ENCODE results near the gene PRR14L. TPM values are rescaled to one million over a fixed set of nuclear protein-coding genes. Genes with fewer than 3 reads are reported as not detected.
A peak's percentile ranks its signal among the peaks of the same experiment; 100 is the strongest.

Gene PRR14L
- total and polyA plus RNA-seq, 2 of the 13 experiments (the other 11 are each of a cell fraction or from before 2014, with no cell fraction given): 6.6 to 16.5 TPM

DNA sequence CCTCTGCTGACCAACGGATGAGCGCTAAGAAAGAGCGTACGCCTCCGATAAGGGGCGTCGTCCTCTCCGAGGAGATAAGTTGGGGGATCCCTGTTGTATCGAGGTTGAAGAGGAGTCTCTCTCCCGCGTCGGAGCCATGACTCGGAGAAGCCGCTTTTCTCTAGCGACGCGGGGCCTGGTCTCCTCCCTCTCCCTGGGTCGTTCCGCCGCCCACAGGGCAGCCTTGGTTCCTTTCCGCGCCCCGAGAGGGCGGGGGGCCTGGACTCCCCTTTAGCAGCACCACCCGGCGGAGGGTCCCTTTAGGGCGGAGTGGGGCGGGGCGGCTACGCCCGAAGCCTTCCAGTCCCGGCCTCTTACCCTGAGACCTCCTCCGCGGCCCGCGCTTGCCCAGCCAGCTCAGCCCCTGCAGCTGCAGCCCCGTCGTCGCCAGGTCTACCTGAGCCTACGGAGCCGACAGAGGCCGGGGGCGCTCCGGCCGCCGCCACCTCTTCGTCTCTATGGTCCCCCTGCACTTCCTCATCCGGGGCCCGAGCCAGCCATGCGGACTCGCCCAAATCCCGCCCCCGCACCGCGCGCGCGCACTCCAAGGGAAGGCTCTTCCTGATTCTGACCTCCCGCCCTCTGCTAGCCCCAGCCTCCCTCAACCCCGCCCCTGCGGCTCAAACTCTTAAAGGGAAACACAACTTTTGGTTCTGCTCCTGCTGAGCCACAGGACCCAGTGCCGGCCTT, at the start of gene PRR14L (continued):
- TF ChIP-seq, protein P1, sequence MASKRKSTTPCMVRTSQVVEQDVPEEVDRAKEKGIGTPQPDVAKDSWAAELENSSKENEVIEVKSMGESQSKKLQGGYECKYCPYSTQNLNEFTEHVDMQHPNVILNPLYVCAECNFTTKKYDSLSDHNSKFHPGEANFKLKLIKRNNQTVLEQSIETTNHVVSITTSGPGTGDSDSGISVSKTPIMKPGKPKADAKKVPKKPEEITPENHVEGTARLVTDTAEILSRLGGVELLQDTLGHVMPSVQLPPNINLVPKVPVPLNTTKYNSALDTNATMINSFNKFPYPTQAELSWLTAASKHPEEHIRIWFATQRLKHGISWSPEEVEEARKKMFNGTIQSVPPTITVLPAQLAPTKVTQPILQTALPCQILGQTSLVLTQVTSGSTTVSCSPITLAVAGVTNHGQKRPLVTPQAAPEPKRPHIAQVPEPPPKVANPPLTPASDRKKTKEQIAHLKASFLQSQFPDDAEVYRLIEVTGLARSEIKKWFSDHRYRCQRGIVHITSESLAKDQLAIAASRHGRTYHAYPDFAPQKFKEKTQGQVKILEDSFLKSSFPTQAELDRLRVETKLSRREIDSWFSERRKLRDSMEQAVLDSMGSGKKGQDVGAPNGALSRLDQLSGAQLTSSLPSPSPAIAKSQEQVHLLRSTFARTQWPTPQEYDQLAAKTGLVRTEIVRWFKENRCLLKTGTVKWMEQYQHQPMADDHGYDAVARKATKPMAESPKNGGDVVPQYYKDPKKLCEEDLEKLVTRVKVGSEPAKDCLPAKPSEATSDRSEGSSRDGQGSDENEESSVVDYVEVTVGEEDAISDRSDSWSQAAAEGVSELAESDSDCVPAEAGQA (IDR thresholded peaks at IDR 0.05; ENCODE audit: low read depth): peak; percentile 39; the same call in 1 of the 2 replicates
- TF ChIP-seq, protein P1 (CRISPR knock-in tag; IDR thresholded peaks at IDR 0.05; ENCODE audit: borderline replicate concordance): no peak
- TF ChIP-seq EED (CRISPR knock-in tag; IDR thresholded peaks at IDR 0.05): no peak
- no peak for TF ChIP-seq AHR (CRISPR knock-in tag; IDR thresholded peaks at IDR 0.05)
- TF ChIP-seq, protein P2, sequence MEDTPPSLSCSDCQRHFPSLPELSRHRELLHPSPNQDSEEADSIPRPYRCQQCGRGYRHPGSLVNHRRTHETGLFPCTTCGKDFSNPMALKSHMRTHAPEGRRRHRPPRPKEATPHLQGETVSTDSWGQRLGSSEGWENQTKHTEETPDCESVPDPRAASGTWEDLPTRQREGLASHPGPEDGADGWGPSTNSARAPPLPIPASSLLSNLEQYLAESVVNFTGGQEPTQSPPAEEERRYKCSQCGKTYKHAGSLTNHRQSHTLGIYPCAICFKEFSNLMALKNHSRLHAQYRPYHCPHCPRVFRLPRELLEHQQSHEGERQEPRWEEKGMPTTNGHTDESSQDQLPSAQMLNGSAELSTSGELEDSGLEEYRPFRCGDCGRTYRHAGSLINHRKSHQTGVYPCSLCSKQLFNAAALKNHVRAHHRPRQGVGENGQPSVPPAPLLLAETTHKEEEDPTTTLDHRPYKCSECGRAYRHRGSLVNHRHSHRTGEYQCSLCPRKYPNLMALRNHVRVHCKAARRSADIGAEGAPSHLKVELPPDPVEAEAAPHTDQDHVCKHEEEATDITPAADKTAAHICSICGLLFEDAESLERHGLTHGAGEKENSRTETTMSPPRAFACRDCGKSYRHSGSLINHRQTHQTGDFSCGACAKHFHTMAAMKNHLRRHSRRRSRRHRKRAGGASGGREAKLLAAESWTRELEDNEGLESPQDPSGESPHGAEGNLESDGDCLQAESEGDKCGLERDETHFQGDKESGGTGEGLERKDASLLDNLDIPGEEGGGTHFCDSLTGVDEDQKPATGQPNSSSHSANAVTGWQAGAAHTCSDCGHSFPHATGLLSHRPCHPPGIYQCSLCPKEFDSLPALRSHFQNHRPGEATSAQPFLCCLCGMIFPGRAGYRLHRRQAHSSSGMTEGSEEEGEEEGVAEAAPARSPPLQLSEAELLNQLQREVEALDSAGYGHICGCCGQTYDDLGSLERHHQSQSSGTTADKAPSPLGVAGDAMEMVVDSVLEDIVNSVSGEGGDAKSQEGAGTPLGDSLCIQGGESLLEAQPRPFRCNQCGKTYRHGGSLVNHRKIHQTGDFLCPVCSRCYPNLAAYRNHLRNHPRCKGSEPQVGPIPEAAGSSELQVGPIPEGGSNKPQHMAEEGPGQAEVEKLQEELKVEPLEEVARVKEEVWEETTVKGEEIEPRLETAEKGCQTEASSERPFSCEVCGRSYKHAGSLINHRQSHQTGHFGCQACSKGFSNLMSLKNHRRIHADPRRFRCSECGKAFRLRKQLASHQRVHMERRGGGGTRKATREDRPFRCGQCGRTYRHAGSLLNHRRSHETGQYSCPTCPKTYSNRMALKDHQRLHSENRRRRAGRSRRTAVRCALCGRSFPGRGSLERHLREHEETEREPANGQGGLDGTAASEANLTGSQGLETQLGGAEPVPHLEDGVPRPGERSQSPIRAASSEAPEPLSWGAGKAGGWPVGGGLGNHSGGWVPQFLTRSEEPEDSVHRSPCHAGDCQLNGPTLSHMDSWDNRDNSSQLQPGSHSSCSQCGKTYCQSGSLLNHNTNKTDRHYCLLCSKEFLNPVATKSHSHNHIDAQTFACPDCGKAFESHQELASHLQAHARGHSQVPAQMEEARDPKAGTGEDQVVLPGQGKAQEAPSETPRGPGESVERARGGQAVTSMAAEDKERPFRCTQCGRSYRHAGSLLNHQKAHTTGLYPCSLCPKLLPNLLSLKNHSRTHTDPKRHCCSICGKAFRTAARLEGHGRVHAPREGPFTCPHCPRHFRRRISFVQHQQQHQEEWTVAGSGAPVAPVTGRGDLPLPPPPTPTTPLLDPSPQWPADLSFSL (CRISPR knock-in tag; IDR thresholded peaks at IDR 0.05): no peak
- TF ChIP-seq SMAD3 (CRISPR knock-in tag; IDR thresholded peaks at IDR 0.05): peak; percentile 52; the same call in 1 of the 2 replicates
- no peak for TF ChIP-seq ZNF234 (CRISPR knock-in tag; conservative IDR thresholded peaks at IDR 0.05)
- TF ChIP-seq ZNF563 (CRISPR knock-in tag; IDR thresholded peaks at IDR 0.05): peak; percentile 84; the same call in 1 of the 2 replicates
- TF ChIP-seq, protein P3, sequence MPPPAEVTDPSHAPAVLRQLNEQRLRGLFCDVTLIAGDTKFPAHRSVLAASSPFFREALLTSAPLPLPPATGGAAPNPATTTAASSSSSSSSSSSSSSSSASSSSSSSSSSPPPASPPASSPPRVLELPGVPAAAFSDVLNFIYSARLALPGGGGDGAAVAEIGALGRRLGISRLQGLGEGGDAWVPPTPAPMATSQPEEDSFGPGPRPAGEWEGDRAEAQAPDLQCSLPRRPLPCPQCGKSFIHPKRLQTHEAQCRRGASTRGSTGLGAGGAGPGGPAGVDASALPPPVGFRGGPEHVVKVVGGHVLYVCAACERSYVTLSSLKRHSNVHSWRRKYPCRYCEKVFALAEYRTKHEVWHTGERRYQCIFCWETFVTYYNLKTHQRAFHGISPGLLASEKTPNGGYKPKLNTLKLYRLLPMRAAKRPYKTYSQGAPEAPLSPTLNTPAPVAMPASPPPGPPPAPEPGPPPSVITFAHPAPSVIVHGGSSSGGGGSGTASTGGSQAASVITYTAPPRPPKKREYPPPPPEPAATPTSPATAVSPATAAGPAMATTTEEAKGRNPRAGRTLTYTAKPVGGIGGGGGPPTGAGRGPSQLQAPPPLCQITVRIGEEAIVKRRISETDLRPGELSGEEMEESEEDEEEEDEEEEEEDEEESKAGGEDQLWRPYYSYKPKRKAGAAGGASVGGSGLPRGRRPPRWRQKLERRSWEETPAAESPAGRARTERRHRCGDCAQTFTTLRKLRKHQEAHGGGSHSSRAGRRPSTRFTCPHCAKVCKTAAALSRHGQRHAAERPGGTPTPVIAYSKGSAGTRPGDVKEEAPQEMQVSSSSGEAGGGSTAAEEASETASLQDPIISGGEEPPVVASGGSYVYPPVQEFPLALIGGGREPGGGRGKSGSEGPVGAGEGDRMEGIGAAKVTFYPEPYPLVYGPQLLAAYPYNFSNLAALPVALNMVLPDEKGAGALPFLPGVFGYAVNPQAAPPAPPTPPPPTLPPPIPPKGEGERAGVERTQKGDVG (CRISPR knock-in tag; IDR thresholded peaks at IDR 0.05; ENCODE audit: borderline replicate concordance): 0 out of 2 replicates have a peak, but pooled peaks have one; percentile 41
- TF ChIP-seq NFKB2 (CRISPR knock-in tag; IDR thresholded peaks at IDR 0.05; ENCODE audit: borderline replicate concordance): peak; percentile 84; the same call in 1 of the 2 replicates
- TF ChIP-seq, protein P4, sequence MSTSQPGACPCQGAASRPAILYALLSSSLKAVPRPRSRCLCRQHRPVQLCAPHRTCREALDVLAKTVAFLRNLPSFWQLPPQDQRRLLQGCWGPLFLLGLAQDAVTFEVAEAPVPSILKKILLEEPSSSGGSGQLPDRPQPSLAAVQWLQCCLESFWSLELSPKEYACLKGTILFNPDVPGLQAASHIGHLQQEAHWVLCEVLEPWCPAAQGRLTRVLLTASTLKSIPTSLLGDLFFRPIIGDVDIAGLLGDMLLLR (CRISPR knock-in tag; IDR thresholded peaks at IDR 0.05): peak; percentile 80

Data from HepG2 (cell line).